HL-60 (cell line): ENCODE measurements around the gene MPP2.
A peak's percentile ranks its signal among the peaks of the same experiment; 100 is the strongest.

Source experiments
- GABPA ChIP-seq: IDR thresholded peaks from 2 replicates; pipeline ENCODE4 v1.6.1; 2012; ENCODE audit warnings: low read depth
- POLR2AphosphoS5 ChIP-seq: IDR thresholded peaks from 2 replicates; pipeline ENCODE4 v1.6.1; 2012; ENCODE audit warnings: low read depth
- SPI1 ChIP-seq: IDR thresholded peaks from 2 replicates; pipeline ENCODE4 v1.6.1; 2012; ENCODE audit warnings: low read depth, mild to moderate bottlenecking, borderline replicate concordance
- TF ChIP-seq, protein P1 (sequence below): IDR thresholded peaks from one replicate; pipeline ENCODE4 v1.5.1; 2011; ENCODE audit warnings: low read length, control low read depth, inconsistent platforms; ENCODE audit not compliant: insufficient read depth

GRCh38 chr17:43880420-43880991 is 26.8 kb downstream of the MPP2 start:
- TF ChIP-seq POLR2AphosphoS5 (no peak), SPI1 (no peak), GABPA (no peak)
- TF ChIP-seq, protein P1, sequence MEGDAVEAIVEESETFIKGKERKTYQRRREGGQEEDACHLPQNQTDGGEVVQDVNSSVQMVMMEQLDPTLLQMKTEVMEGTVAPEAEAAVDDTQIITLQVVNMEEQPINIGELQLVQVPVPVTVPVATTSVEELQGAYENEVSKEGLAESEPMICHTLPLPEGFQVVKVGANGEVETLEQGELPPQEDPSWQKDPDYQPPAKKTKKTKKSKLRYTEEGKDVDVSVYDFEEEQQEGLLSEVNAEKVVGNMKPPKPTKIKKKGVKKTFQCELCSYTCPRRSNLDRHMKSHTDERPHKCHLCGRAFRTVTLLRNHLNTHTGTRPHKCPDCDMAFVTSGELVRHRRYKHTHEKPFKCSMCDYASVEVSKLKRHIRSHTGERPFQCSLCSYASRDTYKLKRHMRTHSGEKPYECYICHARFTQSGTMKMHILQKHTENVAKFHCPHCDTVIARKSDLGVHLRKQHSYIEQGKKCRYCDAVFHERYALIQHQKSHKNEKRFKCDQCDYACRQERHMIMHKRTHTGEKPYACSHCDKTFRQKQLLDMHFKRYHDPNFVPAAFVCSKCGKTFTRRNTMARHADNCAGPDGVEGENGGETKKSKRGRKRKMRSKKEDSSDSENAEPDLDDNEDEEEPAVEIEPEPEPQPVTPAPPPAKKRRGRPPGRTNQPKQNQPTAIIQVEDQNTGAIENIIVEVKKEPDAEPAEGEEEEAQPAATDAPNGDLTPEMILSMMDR = peak; percentile 64
